ENCODE data around the gene DHX30. TPM values are rescaled to one million over a fixed set of nuclear protein-coding genes. Genes with fewer than 3 reads are reported as not detected.

DHX30 gene
- total and polyA plus RNA-seq, 9 of the 15 experiments (the other 6 are each of a cell fraction or from before 2014, with no cell fraction given): 12.3 to 158 (median 79.0) TPM

DNA sequence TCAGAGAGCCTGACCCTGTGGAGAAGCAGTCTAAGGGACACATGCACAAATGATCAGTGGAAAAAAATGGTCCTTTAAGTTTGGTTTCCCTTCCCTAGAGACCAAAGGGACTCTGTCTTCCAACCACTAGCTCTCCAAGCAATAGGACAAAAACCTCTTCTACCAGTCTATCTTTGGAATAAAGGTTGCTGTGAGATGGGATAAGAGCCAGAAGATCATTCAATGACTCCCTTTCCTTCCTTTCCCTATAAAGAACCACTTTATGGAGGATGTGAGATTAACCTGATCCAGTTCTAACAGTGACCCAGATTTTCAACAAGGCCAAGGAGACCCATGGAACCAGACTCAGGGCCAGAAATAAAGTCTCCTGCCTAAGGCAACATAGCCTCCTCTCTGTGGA, 74.8 kb downstream of the DHX30 start (continued):
- TF ChIP-seq MTA2 (IDR thresholded peaks at IDR 0.05; ENCODE audit: low read depth) (no peak), PTRF (tag; IDR thresholded peaks at IDR 0.05) (no peak), PTBP1 (IDR thresholded peaks at IDR 0.05; ENCODE audit: low read depth, low read length) (no peak), E2F5 (CRISPR knock-in tag; IDR thresholded peaks at IDR 0.05) (no peak), SMARCE1 (IDR thresholded peaks at IDR 0.05) (no peak), CLOCK (CRISPR knock-in tag; IDR thresholded peaks at IDR 0.05; ENCODE audit: borderline replicate concordance) (no peak), GABPA (tag; conservative IDR thresholded peaks at IDR 0.05; ENCODE audit: low read depth) (no peak), POLR2B (IDR thresholded peaks at IDR 0.05; ENCODE audit: low read depth, partially characterized antibody) (no peak), CREM (IDR thresholded peaks at IDR 0.05; ENCODE audit: low read depth) (no peak), ZNF644 (tag; IDR thresholded peaks at IDR 0.05; ENCODE audit: low read depth) (no peak)
- TF ChIP-seq, protein P1, sequence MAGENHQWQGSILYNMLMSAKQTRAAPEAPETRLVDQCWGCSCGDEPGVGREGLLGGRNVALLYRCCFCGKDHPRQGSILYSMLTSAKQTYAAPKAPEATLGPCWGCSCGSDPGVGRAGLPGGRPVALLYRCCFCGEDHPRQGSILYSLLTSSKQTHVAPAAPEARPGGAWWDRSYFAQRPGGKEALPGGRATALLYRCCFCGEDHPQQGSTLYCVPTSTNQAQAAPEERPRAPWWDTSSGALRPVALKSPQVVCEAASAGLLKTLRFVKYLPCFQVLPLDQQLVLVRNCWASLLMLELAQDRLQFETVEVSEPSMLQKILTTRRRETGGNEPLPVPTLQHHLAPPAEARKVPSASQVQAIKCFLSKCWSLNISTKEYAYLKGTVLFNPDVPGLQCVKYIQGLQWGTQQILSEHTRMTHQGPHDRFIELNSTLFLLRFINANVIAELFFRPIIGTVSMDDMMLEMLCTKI (IDR thresholded peaks at IDR 0.05; ENCODE audit: partially characterized antibody): no peak
